MCF 10A (cell line): ENCODE data around the gene NRXN3. TPM values are rescaled to one million over a fixed set of nuclear protein-coding genes. Genes with fewer than 3 reads are reported as not detected.

Experiments used
- BruUV-seq: library from RNA; stranded (reverse); fragments of 400-500 nt; replicated peaks from 2 replicates; lab custom pipeline; 2021; lab: Mats Ljungman, UMichigan
- CTCF ChIA-PET: fragments of 300-600 bp; sonication (Branson Sonifier 250); formaldehyde crosslinking; extraction: SDS; loops from one replicate; lab custom pipeline; 2021; ENCODE audit warnings: antibody characterized with exemption, inconsistent platforms; lab: Yijun Ruan, JAX
- POLR2A ChIA-PET: fragments of 300-600, 350-650 bp; sonication (Branson Sonifier 250); formaldehyde crosslinking; extraction: SDS; loops from one replicate; lab custom pipeline; 2020; ENCODE audit warnings: antibody characterized with exemption, inconsistent platforms; lab: Yijun Ruan, JAX
- DNase-seq: peaks from one replicate; pipeline ENCODE4 v3.0.0-alpha.2; 2018; ENCODE audit not compliant: unreplicated experiment
- H3K27ac Mint-ChIP-seq: one replicate; pipeline ENCODE4 v1.8.0; 2022; ENCODE audit warnings: mild to moderate bottlenecking, low read depth, mixed read lengths; ENCODE audit not compliant: unreplicated experiment
- H3K27me3 Mint-ChIP-seq: one replicate; pipeline ENCODE4 v1.8.0; 2022; ENCODE audit warnings: mixed read lengths; ENCODE audit not compliant: insufficient read depth, unreplicated experiment
- H3K36me3 Mint-ChIP-seq: one replicate; pipeline ENCODE4 v1.8.0; 2022; ENCODE audit warnings: mild to moderate bottlenecking, moderate library complexity, mixed read lengths; ENCODE audit not compliant: insufficient read depth, unreplicated experiment
- H3K4me1 Mint-ChIP-seq: one replicate; pipeline ENCODE4 v1.8.0; 2022; ENCODE audit warnings: mixed read lengths; ENCODE audit not compliant: insufficient read depth, unreplicated experiment
- H3K4me3 Mint-ChIP-seq: one replicate; pipeline ENCODE4 v1.8.0; 2022; ENCODE audit warnings: mild to moderate bottlenecking, moderate library complexity, mixed read lengths; ENCODE audit not compliant: unreplicated experiment
- H3K9me3 Mint-ChIP-seq: one replicate; pipeline ENCODE4 v1.8.0; 2022; ENCODE audit warnings: mixed read lengths; ENCODE audit not compliant: unreplicated experiment
- intact Hi-C: fragments of 100-400 bp; cut with micrococcal nuclease; formaldehyde crosslinking; loops from 2 replicates; pipeline ENCODE4 v1.14.1; 2022
- total RNA-seq: library from RNA; stranded (reverse); gene quantifications from 2 replicates; pipeline ENCODE4 v1.2.3, GENCODE V29; 2022
- TF ChIP-seq, protein P1 (sequence below): fragments of 200-600 bp; IDR thresholded peaks from one replicate; pipeline ENCODE4 v1.8.0; 2022; ENCODE audit warnings: antibody characterized with exemption, mild to moderate bottlenecking; ENCODE audit not compliant: unreplicated experiment

Gene NRXN3
- total RNA-seq, 1 experiment from 2014 or later: not detected

DNA sequence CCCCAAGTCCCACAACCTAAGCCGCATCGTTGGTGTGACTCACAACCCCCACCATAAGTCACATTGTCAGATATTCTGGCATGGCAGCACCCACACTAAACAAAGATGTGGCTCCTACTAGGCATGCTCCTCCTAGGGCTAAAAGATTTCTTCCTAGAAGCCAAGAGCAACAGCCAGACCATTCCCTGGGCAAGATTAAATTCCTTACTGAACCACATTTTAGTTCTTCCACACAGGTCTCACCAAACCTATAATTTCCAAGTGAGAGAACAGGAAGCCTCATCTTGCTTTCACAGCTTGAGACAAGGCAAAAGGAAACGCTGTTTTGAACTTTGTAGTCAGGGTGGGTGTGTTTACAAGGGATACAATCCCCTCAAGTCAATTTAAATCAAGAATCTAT, 1408.3 kb downstream of the NRXN3 start:
- ChIA-PET POLR2A (no interaction called here), CTCF (no interaction called here)
- H3K27me3 Mint-ChIP-seq: no peaks in the 10 kb centered on the region
- no peaks in the 10 kb centered on the region for H3K9me3 Mint-ChIP-seq
- no peak for DNase-seq
- TF ChIP-seq, protein P1, sequence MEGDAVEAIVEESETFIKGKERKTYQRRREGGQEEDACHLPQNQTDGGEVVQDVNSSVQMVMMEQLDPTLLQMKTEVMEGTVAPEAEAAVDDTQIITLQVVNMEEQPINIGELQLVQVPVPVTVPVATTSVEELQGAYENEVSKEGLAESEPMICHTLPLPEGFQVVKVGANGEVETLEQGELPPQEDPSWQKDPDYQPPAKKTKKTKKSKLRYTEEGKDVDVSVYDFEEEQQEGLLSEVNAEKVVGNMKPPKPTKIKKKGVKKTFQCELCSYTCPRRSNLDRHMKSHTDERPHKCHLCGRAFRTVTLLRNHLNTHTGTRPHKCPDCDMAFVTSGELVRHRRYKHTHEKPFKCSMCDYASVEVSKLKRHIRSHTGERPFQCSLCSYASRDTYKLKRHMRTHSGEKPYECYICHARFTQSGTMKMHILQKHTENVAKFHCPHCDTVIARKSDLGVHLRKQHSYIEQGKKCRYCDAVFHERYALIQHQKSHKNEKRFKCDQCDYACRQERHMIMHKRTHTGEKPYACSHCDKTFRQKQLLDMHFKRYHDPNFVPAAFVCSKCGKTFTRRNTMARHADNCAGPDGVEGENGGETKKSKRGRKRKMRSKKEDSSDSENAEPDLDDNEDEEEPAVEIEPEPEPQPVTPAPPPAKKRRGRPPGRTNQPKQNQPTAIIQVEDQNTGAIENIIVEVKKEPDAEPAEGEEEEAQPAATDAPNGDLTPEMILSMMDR: no peak
- H3K27ac Mint-ChIP-seq: no peak overlapping the region
- intact Hi-C loops: no loop called here
- no peak overlapping the region for H3K4me3 Mint-ChIP-seq
- no TSS peak for BruUV-seq
- no peaks in the 10 kb centered on the region for H3K36me3 Mint-ChIP-seq
- H3K4me1 Mint-ChIP-seq: no peaks in the 10 kb centered on the region

DNA sequence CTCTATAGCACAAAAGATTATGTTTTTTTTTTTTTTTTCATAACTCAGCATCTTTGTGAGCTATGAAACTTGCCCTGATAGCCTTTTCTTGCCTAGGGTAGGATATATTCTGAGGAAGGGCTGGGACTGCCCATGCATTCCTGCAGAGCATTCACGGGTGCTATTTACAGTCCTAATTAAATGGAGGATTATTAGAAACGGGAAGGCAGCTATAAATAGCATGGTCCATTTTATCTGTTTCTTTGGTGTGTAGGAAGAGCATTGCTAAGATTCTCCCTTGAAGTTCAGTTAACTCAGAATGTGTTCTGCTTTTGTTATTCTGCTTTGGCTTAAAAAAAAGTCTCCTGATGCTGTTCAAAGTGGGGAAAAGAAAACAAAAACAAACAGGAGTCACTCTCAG, 1410.2 kb downstream of the NRXN3 start:
- POLR2A ChIA-PET: no interaction called here
- H3K27ac Mint-ChIP-seq: no peak overlapping the region
- no peak for DNase-seq
- no peaks in the 10 kb centered on the region for H3K27me3 Mint-ChIP-seq
- H3K4me1 Mint-ChIP-seq: peaks cover 12% of the 10 kb centered on the region
- no TSS peak for BruUV-seq
- H3K36me3 Mint-ChIP-seq: no peaks in the 10 kb centered on the region
- intact Hi-C loops: no loop called here
- no peak overlapping the region for H3K4me3 Mint-ChIP-seq
- TF ChIP-seq, protein P1: no peak
- no peaks in the 10 kb centered on the region for H3K9me3 Mint-ChIP-seq
- CTCF ChIA-PET: interaction anchor here (0.6 to 0.7 kb wide), 2 partner anchors 53 to 1574 kb away, joined by 3 read pairs; no protein-coding TSS in a partner anchor

DNA sequence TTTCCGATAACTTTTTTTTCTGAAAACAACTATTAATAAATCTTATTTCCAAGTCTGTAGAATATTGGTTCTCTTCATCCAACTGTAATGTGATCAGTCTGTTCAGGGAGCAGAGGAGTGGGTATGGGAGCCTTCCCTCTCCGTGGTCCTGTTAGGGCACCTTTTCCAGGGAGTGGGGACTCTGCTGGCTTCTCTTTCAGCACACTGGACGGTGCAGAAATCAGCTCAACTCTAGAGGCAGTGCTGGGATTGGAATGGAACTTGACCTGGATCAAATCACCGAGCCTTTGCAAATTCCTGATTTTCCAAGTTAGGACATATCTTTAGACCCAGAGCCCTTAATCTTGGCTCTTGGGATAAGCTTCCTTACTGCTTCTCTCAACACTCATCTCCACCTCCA, 1410.7 kb downstream of the NRXN3 start:
- H3K4me1 Mint-ChIP-seq: peaks cover 12% of the 10 kb centered on the region
- DNase-seq: no peak
- no peaks in the 10 kb centered on the region for H3K36me3 Mint-ChIP-seq
- H3K9me3 Mint-ChIP-seq: no peaks in the 10 kb centered on the region
- no peaks in the 10 kb centered on the region for H3K27me3 Mint-ChIP-seq
- BruUV-seq: no TSS peak
- intact Hi-C loops: no loop called here
- no peak overlapping the region for H3K4me3 Mint-ChIP-seq
- POLR2A ChIA-PET: no interaction called here
- TF ChIP-seq, protein P1: no peak
- no peak overlapping the region for H3K27ac Mint-ChIP-seq
- CTCF ChIA-PET: interaction anchor here (0.6 to 0.8 kb wide), 2 partner anchors 52 to 1007 kb away, joined by 3 to 4 read pairs; no protein-coding TSS in a partner anchor

DNA sequence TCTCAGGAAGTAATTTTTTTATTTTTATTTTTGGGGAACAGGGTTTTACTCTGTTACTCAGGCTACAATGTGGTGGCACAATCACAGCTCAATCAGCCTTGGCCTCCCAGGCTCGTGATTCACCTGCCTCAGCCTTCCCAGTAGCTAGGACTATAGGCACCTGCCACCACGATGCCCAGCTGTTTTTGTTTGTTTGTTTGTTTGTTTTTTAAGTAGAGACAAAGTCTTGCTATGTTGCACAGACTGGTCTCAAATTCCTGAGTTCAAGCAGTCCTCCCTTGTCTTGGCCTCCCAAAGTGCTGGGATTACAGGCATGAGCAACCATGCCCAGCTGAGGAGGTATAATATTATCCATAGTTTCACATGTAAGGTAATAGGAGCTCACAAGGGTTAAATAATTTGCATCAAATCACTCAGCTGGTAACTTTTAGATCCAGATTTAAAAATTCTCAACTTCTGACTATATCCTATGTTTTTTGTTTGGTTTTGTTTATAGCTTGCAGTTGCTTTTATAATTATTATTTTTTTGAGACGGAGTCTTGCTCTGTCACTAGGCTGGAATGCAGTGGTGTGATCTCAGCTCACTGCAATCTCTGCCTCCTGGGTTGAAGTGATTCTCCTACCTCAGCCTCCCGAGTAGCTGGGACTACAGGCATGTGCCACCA, 1411.9 kb downstream of the NRXN3 start:
- DNase-seq: no peak
- CTCF ChIA-PET: interaction anchor here (0.6 to 0.8 kb wide), 2 partner anchors 265 to 1006 kb away, joined by 3 to 4 read pairs; no protein-coding TSS in a partner anchor
- Mint-ChIP-seq H3K36me3 (no peaks in the 10 kb centered on the region), H3K27me3 (no peaks in the 10 kb centered on the region), H3K4me3 (no peak overlapping the region), H3K4me1 (peaks cover 12% of the 10 kb centered on the region), H3K9me3 (no peaks in the 10 kb centered on the region), H3K27ac (no peak overlapping the region)
- intact Hi-C loops: no loop called here
- no TSS peak for BruUV-seq
- TF ChIP-seq, protein P1: no peak
- POLR2A ChIA-PET: no interaction called here
